ENCODE measurements around the gene FNDC3B. TPM values are rescaled to one million over a fixed set of nuclear protein-coding genes. Genes with fewer than 3 reads are reported as not detected.

The FNDC3B gene
- total and polyA plus RNA-seq, 2 of the 8 experiments (the other 6 are each of a cell fraction or from before 2014, with no cell fraction given), result 14.1 to 44.4 TPM

GRCh38 chr3:172402090-172402489, 362.7 kb downstream of the FNDC3B start:
- TF ChIP-seq TBP (IDR thresholded peaks at IDR 0.05; ENCODE audit: low read depth, low read length) (no peak), SP2 (IDR thresholded peaks at IDR 0.05; ENCODE audit: low read length) (no peak), RNF2 (IDR thresholded peaks at IDR 0.05; ENCODE audit: borderline replicate concordance, low read depth, low read length, missing control alignments, poor library complexity, severe bottlenecking) (no peak), RAD21 (IDR thresholded peaks at IDR 0.05 in 1 of 2, conservative IDR thresholded peaks at IDR 0.05 in 1 of 2; ENCODE audit: low read depth in 2 of 2, low read length in 2 of 2) (no peak), SUZ12 (IDR thresholded peaks at IDR 0.05; ENCODE audit: low read length) (no peak), BACH1 (IDR thresholded peaks at IDR 0.05; ENCODE audit: low read length) (no peak), SIX5 (IDR thresholded peaks at IDR 0.05; ENCODE audit: low read depth, low read length) (no peak), SP4 (IDR thresholded peaks at IDR 0.05; ENCODE audit: low read length) (no peak), EP300 (IDR thresholded peaks at IDR 0.05; ENCODE audit: borderline replicate concordance in 1 of 2, low read depth in 2 of 2, low read length in 2 of 2) (no peak)
- FAIRE-seq (no peak), DNase-seq (ENCODE audit: low read depth in 1 of 2, low spot score in 2 of 2) (no peak)
- Histone ChIP-seq H3K4ac (replicated peaks; ENCODE audit: insufficient read length, low read depth, low read length) (no peak overlapping the region), H3K4me1 (replicated peaks in 1 of 4; ENCODE audit: control insufficient read depth in 3 of 4, insufficient read depth in 4 of 4, low read length in 3 of 4) (no peaks in the 10 kb centered on the region), H3K27ac (ENCODE audit: low read depth, low read length) (no peak overlapping the region), H3K14ac (ENCODE audit: insufficient read length) (no peak overlapping the region), H3K79me2 (ENCODE audit: control insufficient read depth in 1 of 2, insufficient read depth in 2 of 2, low read length in 2 of 2) (no peaks in the 10 kb centered on the region), H3K36me3 (ENCODE audit: control insufficient read depth in 2 of 4, insufficient read depth in 4 of 4, low read length in 3 of 4) (peaks cover 0 to 9% (median under 1%) of the 10 kb centered on the region in 4 experiments; a peak in 2 of 8 replicates), H3K23me2 (ENCODE audit: low read depth, low read length) (no peaks in the 10 kb centered on the region), H3K4me2 (ENCODE audit: insufficient read depth in 1 of 2, low read depth in 2 of 2, low read length in 2 of 2) (no peak overlapping the region), H4K20me1 (replicated peaks in 1 of 2; ENCODE audit: control insufficient read depth in 1 of 2, insufficient read depth in 2 of 2, low read length in 2 of 2) (no peaks in the 10 kb centered on the region), H4K5ac (ENCODE audit: insufficient read length, low read depth, low read length) (no peak overlapping the region), H3K27me3 (replicated peaks in 1 of 4; ENCODE audit: control insufficient read depth in 3 of 4, extremely low read depth in 1 of 4, insufficient read depth in 3 of 4, low read length in 3 of 4) (no peaks in the 10 kb centered on the region), H4K8ac (ENCODE audit: extremely low read depth, insufficient read depth, low read length) (no peak overlapping the region), H2BK5ac (ENCODE audit: low read depth, low read length) (no peak overlapping the region), H2BK15ac (ENCODE audit: low read length) (no peak overlapping the region), H2BK120ac (replicated peaks; ENCODE audit: low read depth, low read length) (no peak overlapping the region), H3K9ac (replicated peaks in 1 of 4; ENCODE audit: extremely low read depth in 1 of 4, low read depth in 3 of 4, low read length in 3 of 4) (no peak overlapping the region), H2AFZ (ENCODE audit: low read length) (no peak overlapping the region), H3K79me1 (ENCODE audit: low read depth, low read length) (no peaks in the 10 kb centered on the region), H3K9me3 (ENCODE audit: insufficient read depth in 2 of 2, low read depth in 1 of 2, low read length in 1 of 2) (0 out of 4 replicates have a peak, but pooled peaks cover 0 to 4% of the 10 kb centered on the region in 2 experiments), H4K91ac (replicated peaks; ENCODE audit: insufficient read length, low read length) (no peak overlapping the region), H2BK20ac (ENCODE audit: low read length) (no peak overlapping the region), H3K4me3 (ENCODE audit: extremely low read depth in 1 of 4, insufficient read depth in 2 of 4, low read depth in 3 of 4, low read length in 4 of 4) (no peak overlapping the region), H3K56ac (replicated peaks; ENCODE audit: insufficient read length, low read depth, low read length) (no peak overlapping the region), H2AK5ac (ENCODE audit: low read depth, low read length) (no peak overlapping the region), H3K23ac (ENCODE audit: insufficient read length) (no peak overlapping the region), H3K18ac (ENCODE audit: extremely low read depth, low read length) (no peak overlapping the region), H2BK12ac (ENCODE audit: low read depth, low read length) (no peak overlapping the region)
- POLR2A ChIA-PET (ENCODE audit: partially characterized antibody), result no interaction called here
- 83% methylated on average over 2 of the region's 2 CpGs; no CpG with 5 or more reads in 1 of the 2 experiments for WGBS, 2 experiments (ENCODE audit: extremely low coverage in 1 of 2, insufficient coverage in 1 of 2, insufficient read length in 1 of 2, insufficient replicate concordance in 2 of 2, low coverage in 1 of 2, low lambda C conversion rate in 2 of 2, missing lambda C conversion rate in 1 of 2)
- CTCF ChIA-PET (ENCODE audit: partially characterized antibody), result no interaction called here
